GM12801 (cell line): ENCODE measurements around the gene KRT32.

Experiments
- TF ChIP-seq, protein P1 (sequence below): IDR thresholded peaks from one replicate; pipeline ENCODE4 v1.5.1; 2011; ENCODE audit warnings: control low read depth; ENCODE audit not compliant: insufficient read length; ENCODE audit errors: extremely low read depth

KRT32 gene

DNA sequence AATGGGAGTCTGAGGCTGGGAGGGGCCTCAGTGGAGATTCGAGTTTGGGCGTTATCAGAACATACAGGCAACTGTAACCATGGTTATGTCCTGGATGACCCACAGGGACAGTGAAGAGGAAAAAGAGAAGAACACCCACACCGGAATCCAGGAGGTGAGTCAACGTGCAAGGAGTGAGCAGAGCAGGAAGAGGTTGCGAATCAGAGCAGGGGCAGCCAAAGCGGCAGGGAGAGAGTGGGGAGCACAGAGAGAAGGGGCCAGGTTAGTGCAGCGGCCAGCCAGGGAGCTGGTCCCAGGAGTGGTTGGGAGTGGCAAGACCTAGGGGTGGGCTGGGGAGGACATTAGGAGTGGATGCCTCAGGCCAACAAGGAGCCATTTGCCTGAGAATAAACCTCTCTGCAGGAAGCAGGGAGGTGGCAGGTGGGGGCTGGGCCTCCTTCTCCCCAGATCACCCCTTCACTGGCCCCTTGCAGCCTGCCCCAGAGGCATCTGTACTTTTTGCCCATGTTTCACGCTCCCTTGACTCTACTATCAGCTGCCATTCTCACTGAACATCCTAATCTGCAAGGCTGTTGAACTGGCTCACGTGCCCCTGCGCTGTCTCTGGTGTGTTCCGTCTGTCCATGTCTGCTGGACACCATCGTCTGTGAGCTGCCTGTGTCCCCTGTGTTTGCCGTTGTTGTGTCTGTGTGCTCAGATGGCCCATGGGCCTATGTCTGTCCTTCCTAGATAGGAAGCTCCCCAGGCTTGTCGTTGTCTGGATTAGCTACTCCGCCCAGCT, 33.1 kb upstream of the KRT32 start:
- TF ChIP-seq, protein P1, sequence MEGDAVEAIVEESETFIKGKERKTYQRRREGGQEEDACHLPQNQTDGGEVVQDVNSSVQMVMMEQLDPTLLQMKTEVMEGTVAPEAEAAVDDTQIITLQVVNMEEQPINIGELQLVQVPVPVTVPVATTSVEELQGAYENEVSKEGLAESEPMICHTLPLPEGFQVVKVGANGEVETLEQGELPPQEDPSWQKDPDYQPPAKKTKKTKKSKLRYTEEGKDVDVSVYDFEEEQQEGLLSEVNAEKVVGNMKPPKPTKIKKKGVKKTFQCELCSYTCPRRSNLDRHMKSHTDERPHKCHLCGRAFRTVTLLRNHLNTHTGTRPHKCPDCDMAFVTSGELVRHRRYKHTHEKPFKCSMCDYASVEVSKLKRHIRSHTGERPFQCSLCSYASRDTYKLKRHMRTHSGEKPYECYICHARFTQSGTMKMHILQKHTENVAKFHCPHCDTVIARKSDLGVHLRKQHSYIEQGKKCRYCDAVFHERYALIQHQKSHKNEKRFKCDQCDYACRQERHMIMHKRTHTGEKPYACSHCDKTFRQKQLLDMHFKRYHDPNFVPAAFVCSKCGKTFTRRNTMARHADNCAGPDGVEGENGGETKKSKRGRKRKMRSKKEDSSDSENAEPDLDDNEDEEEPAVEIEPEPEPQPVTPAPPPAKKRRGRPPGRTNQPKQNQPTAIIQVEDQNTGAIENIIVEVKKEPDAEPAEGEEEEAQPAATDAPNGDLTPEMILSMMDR = no peak

- TF ChIP-seq, protein P1 = no peak
Observed at GRCh38 chr17:41499714-41500113, 32.5 kb upstream of the KRT32 start.

DNA sequence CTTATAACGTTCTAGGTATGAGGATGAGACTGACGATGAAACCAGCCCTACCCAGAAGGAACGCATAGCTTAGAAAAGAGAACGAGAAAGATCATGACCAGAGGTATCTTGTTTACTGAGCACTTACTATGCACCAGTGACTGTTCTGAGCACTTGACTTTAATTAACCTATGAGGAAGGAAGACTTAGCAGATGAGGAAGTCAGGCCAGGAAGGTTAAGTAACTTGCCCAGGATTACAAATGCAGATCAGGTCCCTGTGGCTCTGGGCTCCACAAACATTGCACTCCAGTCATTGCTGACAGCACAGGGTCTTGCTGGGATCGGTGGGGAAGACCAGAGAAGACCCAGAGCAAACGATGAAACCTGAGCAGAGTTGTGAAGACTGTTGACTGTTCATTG, 31.1 kb upstream of the KRT32 start:
- TF ChIP-seq, protein P1 = no peak

DNA sequence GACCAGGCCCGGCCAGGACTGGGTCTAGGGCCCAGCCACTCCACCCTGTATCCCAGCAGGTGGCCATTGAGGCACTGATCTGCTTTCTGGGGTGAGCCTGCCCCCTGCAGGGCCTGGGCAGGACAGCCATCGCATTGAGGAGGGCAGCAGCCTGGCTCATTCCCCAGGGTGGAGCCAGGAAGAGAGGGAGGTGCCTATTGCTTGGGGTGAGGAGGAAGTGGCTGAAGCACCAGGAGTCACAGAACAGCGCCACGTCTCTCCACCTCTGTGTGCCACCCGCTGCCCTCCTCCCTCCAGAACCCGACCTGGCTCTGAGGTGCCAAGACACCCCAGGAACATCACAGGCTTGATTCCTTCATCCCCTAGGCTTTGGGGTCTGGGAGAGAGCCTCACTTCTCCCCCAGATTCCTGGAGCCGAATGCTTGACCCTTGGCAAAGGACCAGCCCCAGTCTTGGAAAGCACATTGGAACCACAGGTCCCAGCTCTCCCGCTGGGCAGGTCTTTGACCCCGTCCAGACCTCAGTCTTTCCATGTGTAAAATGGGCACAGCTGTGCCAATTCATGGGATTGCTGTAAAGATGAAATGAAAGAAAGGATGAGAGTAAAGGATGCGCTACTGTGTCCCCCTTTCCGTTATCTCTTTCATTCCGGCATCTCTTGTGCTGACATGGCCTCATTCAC, 29.8 kb upstream of the KRT32 start:
- TF ChIP-seq, protein P1 = no peak

DNA sequence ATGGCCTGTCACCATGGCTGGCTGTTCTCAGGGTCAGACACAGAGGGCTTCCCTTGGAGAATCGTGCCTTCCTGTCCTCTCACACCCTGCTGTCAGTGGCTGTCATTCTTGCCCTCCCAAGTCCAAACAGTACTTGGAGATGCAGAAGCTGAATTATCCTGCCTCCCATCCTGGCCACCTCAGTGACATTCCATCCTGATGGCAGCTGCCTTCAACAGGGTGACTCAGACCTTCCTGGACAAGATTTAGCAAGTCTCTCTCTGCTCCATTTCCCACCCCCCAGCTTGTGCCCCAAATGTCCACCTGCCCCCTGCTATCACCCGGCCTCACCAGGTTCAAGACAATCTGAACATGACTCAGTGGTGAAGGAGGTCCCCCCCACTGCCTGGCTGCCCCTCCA, 27.3 kb upstream of the KRT32 start:
- TF ChIP-seq, protein P1 = no peak

GRCh38 chr17:41492771-41493170, 25.6 kb upstream of the KRT32 start:
- TF ChIP-seq, protein P1 = no peak

GRCh38 chr17:41492351-41492750, 25.2 kb upstream of the KRT32 start:
- TF ChIP-seq, protein P1 = no peak
